ENCODE measurements around the gene PAPLN. TPM values are rescaled to one million over a fixed set of nuclear protein-coding genes. Genes with fewer than 3 reads are reported as not detected.

PAPLN gene
- total and polyA plus RNA-seq, 2 of the 8 experiments (the other 6 are each of a cell fraction or from before 2014, with no cell fraction given) = 14.8 to 25.6 TPM

- Histone ChIP-seq H2AK5ac (ENCODE audit: low read depth, low read length) (no peak overlapping the region), H2BK5ac (ENCODE audit: low read depth, low read length) (peak overlapping the region; percentile 41; the same call in 1 of the 2 replicates), H3K79me1 (ENCODE audit: low read depth, low read length) (no peaks in the 10 kb centered on the region; the same call in 1 of the 2 replicates), H2BK15ac (ENCODE audit: low read length) (no peak overlapping the region), H3K56ac (replicated peaks; ENCODE audit: insufficient read length, low read depth, low read length) (no peak overlapping the region), H3K9ac (replicated peaks in 1 of 4; ENCODE audit: extremely low read depth in 1 of 4, low read depth in 3 of 4, low read length in 3 of 4) (no peak overlapping the region), H3K14ac (ENCODE audit: insufficient read length) (no peak overlapping the region), H3K4me3 (ENCODE audit: extremely low read depth in 1 of 4, insufficient read depth in 2 of 4, low read depth in 3 of 4, low read length in 4 of 4) (no peak overlapping the region), H2AFZ (ENCODE audit: low read length) (no peak overlapping the region), H4K91ac (replicated peaks; ENCODE audit: insufficient read length, low read length) (no peak overlapping the region), H2BK120ac (replicated peaks; ENCODE audit: low read depth, low read length) (no peak overlapping the region), H3K27ac (ENCODE audit: low read depth, low read length) (no peak overlapping the region), H3K4ac (replicated peaks; ENCODE audit: insufficient read length, low read depth, low read length) (peak overlapping the region; percentile 19), H3K18ac (ENCODE audit: extremely low read depth, low read length) (no peak overlapping the region; the same call in 1 of the 2 replicates), H3K36me3 (ENCODE audit: control insufficient read depth in 2 of 4, insufficient read depth in 4 of 4, low read length in 3 of 4) (no peaks in the 10 kb centered on the region; a peak in 2 of 8 replicates), H3K23ac (ENCODE audit: insufficient read length) (no peak overlapping the region), H2BK20ac (ENCODE audit: low read length) (peak overlapping the region; percentile 17; the same call in 1 of the 2 replicates), H4K20me1 (replicated peaks in 1 of 2; ENCODE audit: control insufficient read depth in 1 of 2, insufficient read depth in 2 of 2, low read length in 2 of 2) (no peaks in the 10 kb centered on the region), H3K4me2 (ENCODE audit: insufficient read depth in 1 of 2, low read depth in 2 of 2, low read length in 2 of 2) (no peak overlapping the region), H2BK12ac (ENCODE audit: low read depth, low read length) (peak overlapping the region; percentile 46; the same call in 1 of the 2 replicates), H3K23me2 (ENCODE audit: low read depth, low read length) (peaks cover 18% of the 10 kb centered on the region), H3K9me3 (ENCODE audit: insufficient read depth in 2 of 2, low read depth in 1 of 2, low read length in 1 of 2) (no peaks in the 10 kb centered on the region), H3K79me2 (ENCODE audit: control insufficient read depth in 1 of 2, insufficient read depth in 2 of 2, low read length in 2 of 2) (peaks cover 0 to 4% of the 10 kb centered on the region in 2 experiments; a peak in 1 of 4 replicates), H4K8ac (ENCODE audit: extremely low read depth, insufficient read depth, low read length) (no peak overlapping the region), H3K4me1 (replicated peaks in 1 of 4; ENCODE audit: control insufficient read depth in 3 of 4, insufficient read depth in 4 of 4, low read length in 3 of 4) (peaks cover 4 to 45% (median 25%) of the 10 kb centered on the region in 4 experiments), H3K27me3 (replicated peaks in 1 of 4; ENCODE audit: control insufficient read depth in 3 of 4, extremely low read depth in 1 of 4, insufficient read depth in 3 of 4, low read length in 3 of 4) (peaks cover 2 to 13% (median 9%) of the 10 kb centered on the region in 4 experiments), H4K5ac (ENCODE audit: insufficient read length, low read depth, low read length) (no peak overlapping the region)
- POLR2A ChIA-PET (ENCODE audit: partially characterized antibody) = interaction anchor here (1.2 to 1.6 kb wide), 2 partner anchors 11 to 32 kb away, joined by 3 read pairs; no protein-coding TSS in a partner anchor
- FAIRE-seq (no peak), DNase-seq (ENCODE audit: low read depth in 1 of 2, low spot score in 2 of 2) (no peak)
- CTCF ChIA-PET (ENCODE audit: partially characterized antibody) = interaction anchor here (1.0 to 5.6 kb wide), 14 partner anchors 9 to 285 kb away, joined by 3 to 50 read pairs (median 11); no protein-coding TSS in a partner anchor
- 93% methylated on average over 10 of the region's 10 CpGs; no CpG with 5 or more reads in 1 of the 2 experiments for WGBS, 2 experiments (ENCODE audit: extremely low coverage in 1 of 2, insufficient coverage in 1 of 2, insufficient read length in 1 of 2, insufficient replicate concordance in 2 of 2, low coverage in 1 of 2, low lambda C conversion rate in 2 of 2, missing lambda C conversion rate in 1 of 2)
- TF ChIP-seq TBP (IDR thresholded peaks at IDR 0.05; ENCODE audit: low read depth, low read length) (no peak), HDAC2 (IDR thresholded peaks at IDR 0.05; ENCODE audit: borderline replicate concordance in 1 of 2, low read depth in 2 of 2, low read length in 2 of 2) (no peak)
- TF ChIP-seq, protein P1, sequence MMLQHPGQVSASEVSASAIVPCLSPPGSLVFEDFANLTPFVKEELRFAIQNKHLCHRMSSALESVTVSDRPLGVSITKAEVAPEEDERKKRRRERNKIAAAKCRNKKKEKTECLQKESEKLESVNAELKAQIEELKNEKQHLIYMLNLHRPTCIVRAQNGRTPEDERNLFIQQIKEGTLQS (IDR thresholded peaks at IDR 0.05; ENCODE audit: insufficient read depth, low read depth, low read length) = 0 out of 2 replicates have a peak, but pooled peaks have one; percentile 3
Observed at GRCh38 chr14:73233564-73233963, 3.7 kb upstream of the PAPLN start.

All from H1 (cell line).